ENCODE data around the gene ERV3-1. TPM values are rescaled to one million over a fixed set of nuclear protein-coding genes. Genes with fewer than 3 reads are reported as not detected.
"Not testable (repeated sequence)": the region's sequence is repeated elsewhere in the genome, so short reads cannot be mapped to it uniquely, and the experiment has no call there.

Gene ERV3-1
- total and polyA plus RNA-seq, 9 of the 15 experiments (the other 6 are each of a cell fraction or from before 2014, with no cell fraction given): 10.2 to 30.0 (median 22.0) TPM

DNA sequence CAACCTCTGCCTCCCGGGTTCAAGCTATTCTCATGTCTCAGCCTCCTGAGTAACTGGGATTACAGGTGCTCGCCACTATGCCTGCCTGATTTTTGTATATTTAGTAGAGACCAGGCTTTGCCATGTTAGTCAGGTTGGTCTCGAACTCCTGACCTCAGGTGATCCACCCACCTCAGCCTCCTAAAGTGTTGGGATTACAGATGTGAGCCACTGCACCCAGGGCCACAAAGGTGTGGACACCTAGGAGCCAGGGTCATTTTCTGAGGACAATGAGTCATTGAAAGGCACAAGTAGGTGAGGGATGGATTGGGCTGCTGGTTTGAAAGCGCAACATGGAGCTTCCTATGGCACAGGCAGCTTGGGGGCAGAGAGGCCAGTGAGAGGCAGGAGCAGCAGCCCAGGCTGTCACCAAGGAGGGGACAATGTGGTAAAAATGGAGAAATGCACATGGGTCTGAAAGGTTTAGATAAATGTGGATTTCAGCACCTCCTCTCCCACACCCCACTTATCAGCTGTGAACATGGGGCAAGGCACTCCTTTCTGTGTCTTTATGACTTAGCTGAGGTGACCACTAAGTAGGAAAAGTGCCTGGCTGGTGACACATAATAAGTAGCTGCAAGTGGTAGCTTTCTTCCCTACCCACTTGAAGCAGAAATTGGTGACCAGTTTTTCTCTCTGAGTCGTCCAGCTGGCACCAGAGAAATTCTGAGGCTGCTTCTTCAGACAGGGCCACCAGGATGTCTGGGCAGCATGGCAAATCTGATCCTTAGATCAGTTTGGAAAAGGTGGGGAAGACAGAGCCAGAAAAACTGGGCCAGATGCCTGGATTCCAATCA is 61.6 kb downstream of the ERV3-1 start:
- FAIRE-seq: peak; percentile 100
- TF ChIP-seq, protein P1, sequence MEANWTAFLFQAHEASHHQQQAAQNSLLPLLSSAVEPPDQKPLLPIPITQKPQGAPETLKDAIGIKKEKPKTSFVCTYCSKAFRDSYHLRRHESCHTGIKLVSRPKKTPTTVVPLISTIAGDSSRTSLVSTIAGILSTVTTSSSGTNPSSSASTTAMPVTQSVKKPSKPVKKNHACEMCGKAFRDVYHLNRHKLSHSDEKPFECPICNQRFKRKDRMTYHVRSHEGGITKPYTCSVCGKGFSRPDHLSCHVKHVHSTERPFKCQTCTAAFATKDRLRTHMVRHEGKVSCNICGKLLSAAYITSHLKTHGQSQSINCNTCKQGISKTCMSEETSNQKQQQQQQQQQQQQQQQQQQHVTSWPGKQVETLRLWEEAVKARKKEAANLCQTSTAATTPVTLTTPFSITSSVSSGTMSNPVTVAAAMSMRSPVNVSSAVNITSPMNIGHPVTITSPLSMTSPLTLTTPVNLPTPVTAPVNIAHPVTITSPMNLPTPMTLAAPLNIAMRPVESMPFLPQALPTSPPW (CRISPR knock-in tag; IDR thresholded peaks at IDR 0.05): peak; percentile 65
- peak; percentile 23; the same call in 1 of the 2 replicates for TF ChIP-seq ZNF766 (CRISPR knock-in tag; conservative IDR thresholded peaks at IDR 0.05)
- peak; percentile 79 for TF ChIP-seq NFIC (IDR thresholded peaks at IDR 0.05)
- peak; percentile 82 for TF ChIP-seq LEF1 (IDR thresholded peaks at IDR 0.05)
- TF ChIP-seq ARID1B (IDR thresholded peaks at IDR 0.05): peak; percentile 97
- TF ChIP-seq HMBOX1 (IDR thresholded peaks at IDR 0.05): peak; percentile 66; the same call in 1 of the 2 replicates
- TF ChIP-seq DPF2 (IDR thresholded peaks at IDR 0.05): peak; percentile 90
- TF ChIP-seq PML (IDR thresholded peaks at IDR 0.05; ENCODE audit: low read length): peak; percentile 77
- 0 out of 2 replicates have a peak, but pooled peaks have one; percentile 26 for TF ChIP-seq CREB1 (IDR thresholded peaks at IDR 0.05)
- not testable (repeated sequence) for TF ChIP-seq CREB1 (CRISPR knock-in tag; IDR thresholded peaks at IDR 0.05); NR2C1 (tag; IDR thresholded peaks at IDR 0.05)
- peak; percentile 12; the same call in 1 of the 2 replicates for TF ChIP-seq NFE2 (IDR thresholded peaks at IDR 0.05; ENCODE audit: low read depth)
- TF ChIP-seq NR2C1 (IDR thresholded peaks at IDR 0.05): peak; percentile 28; the same call in 1 of the 2 replicates
- peak; percentile 55; the same call in 1 of the 2 replicates for TF ChIP-seq DMBX1 (CRISPR knock-in tag; IDR thresholded peaks at IDR 0.05; ENCODE audit: borderline replicate concordance)
- peak; percentile 3 for TF ChIP-seq BRD9 (IDR thresholded peaks at IDR 0.05; ENCODE audit: low read depth, partially characterized antibody)
- peak; percentile 37 for TF ChIP-seq HMGN3 (IDR thresholded peaks at IDR 0.05; ENCODE audit: borderline replicate concordance, extremely low read depth, insufficient read length, low read depth, low read length)
- peak; percentile 58 for TF ChIP-seq BCOR (IDR thresholded peaks at IDR 0.05)
- TF ChIP-seq CCNT2 (IDR thresholded peaks at IDR 0.05; ENCODE audit: borderline replicate concordance, extremely low read depth, insufficient read length, low read depth, low read length): peak; percentile 90

More for the DNA sequence above, 61.6 kb downstream of the ERV3-1 start:
- peak overlapping the region; percentile 80 for H3K4me2 ChIP-seq (ENCODE audit: insufficient read depth, low read length)
- H3K36me3 ChIP-seq (ENCODE audit: control insufficient read depth, insufficient read depth, low read length); H3K79me2 ChIP-seq (ENCODE audit: control insufficient read depth, insufficient read depth, low read length); BruUV-seq (replicated peaks); H3K27me3 ChIP-seq (ENCODE audit: control insufficient read depth in 2 of 2, insufficient read depth in 2 of 2, low read length in 2 of 2); CTCF ChIA-PET (ENCODE audit: low intra/inter-chr PET ratio); H4K20me1 ChIP-seq (replicated peaks; ENCODE audit: control insufficient read depth, insufficient read depth, low read length); POLR2A ChIA-PET; H3K9me1 ChIP-seq (ENCODE audit: control insufficient read depth, insufficient read depth, low read length): not testable (repeated sequence)
- H3K27ac ChIP-seq (ENCODE audit: extremely low read depth, low read depth, low read length): peak overlapping the region; percentile 88
- in situ Hi-C loops (cut with MboI): loop anchor here (5.0 kb wide), 1 partner anchor 277 kb away; no protein-coding TSS in a partner anchor
- H3K4me3 ChIP-seq: peak overlapping the region; percentile 3; the same call in 1 of the 2 replicates
- DNase-seq (ENCODE audit: extremely low read depth in 1 of 4, low spot score in 3 of 4) (peak in 3 of 4 experiments; percentile 34 to 93 (median 74)), ATAC-seq (peak; percentile 95)
- 0 out of 2 replicates have a peak overlapping the region, but pooled peaks have one; percentile 34 for H2AFZ ChIP-seq (ENCODE audit: low read depth, low read length)
- H3K4me1 ChIP-seq (replicated peaks in 1 of 2; ENCODE audit: control insufficient read depth in 2 of 2, insufficient read depth in 2 of 2, low read length in 2 of 2): peaks cover 21 to 41% of the 10 kb centered on the region in 2 experiments
- H3K9ac ChIP-seq (ENCODE audit: insufficient read depth in 1 of 2, low read depth in 2 of 2, low read length in 2 of 2): peak overlapping the region; percentile 66 to 68; a peak in 3 of 4 replicates
- WGBS (ENCODE audit: insufficient coverage, low coverage, missing lambda C conversion rate): 25% methylated on average over 5 of the region's 5 CpGs
- H3K9me3 ChIP-seq (replicated peaks; ENCODE audit: control insufficient read depth, insufficient read depth, low read depth, low read length): peaks cover 17% of the 10 kb centered on the region
- intact Hi-C loops (cut with micrococcal nuclease): loop anchor here (5.0 kb wide), 2 partner anchors 43 to 308 kb away; partner anchors contain the start of gene ZNF273

Data from K562 (cell line).